Mesendoderm (in vitro differentiated cells): ENCODE data around the gene BNIP3.

ENCODE experiments used
- DNase-seq: peaks from one replicate; pipeline ENCODE4 v3.0.0; 2013
- H2AK5ac ChIP-seq: 2 replicates; pipeline ENCODE4 v1.6.1; 2013; ENCODE audit warnings: low read length, inconsistent platforms
- H2BK120ac ChIP-seq: 2 replicates; pipeline ENCODE4 v1.6.1; 2013; ENCODE audit warnings: low read depth, mild to moderate bottlenecking, low read length, moderate library complexity, mixed read lengths
- H2BK15ac ChIP-seq: replicated peaks from 2 replicates; pipeline ENCODE4 v1.6.1; 2013; ENCODE audit warnings: low read depth, mild to moderate bottlenecking, moderate library complexity
- H2BK5ac ChIP-seq: 2 replicates; pipeline ENCODE4 v1.6.1; 2013; ENCODE audit warnings: low read length, inconsistent platforms
- H3K18ac ChIP-seq: 2 replicates; pipeline ENCODE4 v1.6.1; 2013; ENCODE audit warnings: mild to moderate bottlenecking, low read length, mixed read lengths
- H3K23ac ChIP-seq: one replicate; pipeline ENCODE4 v1.6.1; 2013; ENCODE audit warnings: low read length
- H3K27ac ChIP-seq: 2 replicates; pipeline ENCODE4 v1.5.1; 2013; ENCODE audit warnings: low read depth, mild to moderate bottlenecking, inconsistent platforms, low read length, moderate library complexity
- H3K27me3 ChIP-seq: 2 replicates; pipeline ENCODE4 v1.6.1; 2013; ENCODE audit warnings: low read length, control low read depth, mild to moderate bottlenecking, inconsistent platforms; ENCODE audit not compliant: insufficient read depth, poor library complexity
- H3K36me3 ChIP-seq: 2 replicates; pipeline ENCODE4 v1.6.1; 2013; ENCODE audit warnings: low read length, inconsistent platforms; ENCODE audit not compliant: control insufficient read depth, insufficient read depth
- H3K4ac ChIP-seq: one replicate; pipeline ENCODE4 v1.6.1; 2013; ENCODE audit warnings: low read depth, mild to moderate bottlenecking, low read length, moderate library complexity
- H3K4me1 ChIP-seq: 2 replicates; pipeline ENCODE4 v1.6.1; 2013; ENCODE audit warnings: low read depth, low read length, inconsistent platforms; ENCODE audit not compliant: control insufficient read depth
- H3K4me2 ChIP-seq: 2 replicates; pipeline ENCODE4 v1.6.1; 2013; ENCODE audit warnings: low read length
- H3K4me3 ChIP-seq: 2 replicates; pipeline ENCODE4 v1.5.1; 2013; ENCODE audit warnings: mild to moderate bottlenecking, low read length
- H3K56ac ChIP-seq: one replicate; pipeline ENCODE4 v1.6.1; 2013; ENCODE audit warnings: low read length
- H3K79me1 ChIP-seq: 2 replicates; pipeline ENCODE4 v1.6.1; 2013; ENCODE audit warnings: low read length, inconsistent platforms
- H3K79me2 ChIP-seq: 2 replicates; pipeline ENCODE4 v1.6.1; 2013; ENCODE audit warnings: mild to moderate bottlenecking, low read length; ENCODE audit not compliant: control insufficient read depth, insufficient read depth
- H3K9ac ChIP-seq: 2 replicates; pipeline ENCODE4 v1.6.1; 2013; ENCODE audit warnings: low read length, inconsistent platforms
- H4K5ac ChIP-seq: one replicate; pipeline ENCODE4 v1.6.1; 2013; ENCODE audit warnings: low read length
- H4K8ac ChIP-seq: one replicate; pipeline ENCODE4 v1.6.1; 2013; ENCODE audit warnings: low read depth, mild to moderate bottlenecking, control low read depth, low read length, moderate library complexity
- WGBS: extraction: QIAGEN DNeasy Blood & Tissue Kit; methylation state at CpG from one replicate; pipeline ENCODE4 v1.1.7; 2013; ENCODE audit warnings: low lambda C conversion rate, missing lambda C conversion rate; ENCODE audit not compliant: insufficient coverage; ENCODE audit errors: extremely low coverage; 5-methylcytosine and 5-hydroxymethylcytosine counted together

Gene BNIP3

GRCh38 chr10:132016514-132016913 lies 34.8 kb upstream of the BNIP3 start:
- peak overlapping the region; percentile 54 for H3K27ac ChIP-seq

GRCh38 chr10:132011445-132011844 lies 29.7 kb upstream of the BNIP3 start:
- Histone ChIP-seq H3K4me2 (no peak overlapping the region), H2BK5ac (no peak overlapping the region), H3K27me3 (no peaks in the 10 kb centered on the region)

More at GRCh38 chr10:132016514-132016913, 34.8 kb upstream of the BNIP3 start:
- Histone ChIP-seq H3K18ac (no peak overlapping the region), H3K4ac (no peak overlapping the region), H4K8ac (no peak overlapping the region), H2BK5ac (no peak overlapping the region), H3K36me3 (no peaks in the 10 kb centered on the region), H3K79me1 (no peaks in the 10 kb centered on the region), H2AK5ac (no peak overlapping the region), H3K27me3 (no peaks in the 10 kb centered on the region), H3K4me2 (no peak overlapping the region), H3K4me3 (no peak overlapping the region), H3K9ac (no peak overlapping the region), H4K5ac (no peak overlapping the region), H3K79me2 (no peaks in the 10 kb centered on the region), H3K4me1 (peaks cover 2% of the 10 kb centered on the region), H2BK15ac (no peak overlapping the region), H3K56ac (no peak overlapping the region), H3K23ac (no peak overlapping the region), H2BK120ac (no peak overlapping the region)
- no CpG with 5 or more reads among the region's 6 CpGs for WGBS
- no peak for DNase-seq

GRCh38 chr10:132011024-132011423 lies 29.3 kb upstream of the BNIP3 start:
- no peaks in the 10 kb centered on the region for H3K27me3 ChIP-seq

More at GRCh38 chr10:132011445-132011844, 29.7 kb upstream of the BNIP3 start:
- WGBS: no CpG with 5 or more reads among the region's 1 CpG
- Histone ChIP-seq H2BK120ac (no peak overlapping the region), H3K79me1 (no peaks in the 10 kb centered on the region), H3K56ac (peak overlapping the region; percentile 63), H3K4me1 (peaks cover 2% of the 10 kb centered on the region), H3K9ac (no peak overlapping the region), H3K79me2 (no peaks in the 10 kb centered on the region), H3K4ac (no peak overlapping the region), H3K27ac (no peak overlapping the region), H3K18ac (no peak overlapping the region), H2BK15ac (no peak overlapping the region), H4K5ac (no peak overlapping the region), H3K36me3 (no peaks in the 10 kb centered on the region), H4K8ac (no peak overlapping the region), H3K23ac (no peak overlapping the region), H2AK5ac (no peak overlapping the region), H3K4me3 (no peak overlapping the region)
- no peak for DNase-seq

GRCh38 chr10:132010483-132010882 lies 28.8 kb upstream of the BNIP3 start:
- no peak overlapping the region for H3K56ac ChIP-seq

More at GRCh38 chr10:132011024-132011423, 29.3 kb upstream of the BNIP3 start:
- H3K4me1 ChIP-seq: peaks cover 2% of the 10 kb centered on the region
- no peak overlapping the region for H3K9ac ChIP-seq
- H3K56ac ChIP-seq: no peak overlapping the region
- no peak overlapping the region for H4K8ac ChIP-seq
- no peak overlapping the region for H3K4ac ChIP-seq
- no peak overlapping the region for H3K27ac ChIP-seq
- H2AK5ac ChIP-seq: no peak overlapping the region
- no peak overlapping the region for H2BK15ac ChIP-seq
- peak; percentile 35 for DNase-seq
- H4K5ac ChIP-seq: no peak overlapping the region
- H3K23ac ChIP-seq: no peak overlapping the region
- no peaks in the 10 kb centered on the region for H3K79me2 ChIP-seq
- no peak overlapping the region for H3K4me3 ChIP-seq
- WGBS: no CpG with 5 or more reads among the region's 6 CpGs
- H3K18ac ChIP-seq: no peak overlapping the region
- H3K36me3 ChIP-seq: no peaks in the 10 kb centered on the region
- H3K79me1 ChIP-seq: no peaks in the 10 kb centered on the region
- H3K4me2 ChIP-seq: no peak overlapping the region
- no peak overlapping the region for H2BK5ac ChIP-seq
- H2BK120ac ChIP-seq: no peak overlapping the region

GRCh38 chr10:132009575-132009974 lies 27.9 kb upstream of the BNIP3 start:
- Histone ChIP-seq H3K36me3 (no peaks in the 10 kb centered on the region), H3K56ac (no peak overlapping the region), H2BK15ac (no peak overlapping the region), H3K4ac (no peak overlapping the region), H3K23ac (no peak overlapping the region), H3K4me2 (no peak overlapping the region), H4K8ac (no peak overlapping the region), H3K4me3 (no peak overlapping the region), H2BK5ac (no peak overlapping the region), H3K18ac (peak overlapping the region; percentile 56), H3K9ac (no peak overlapping the region), H3K27me3 (no peaks in the 10 kb centered on the region), H3K79me2 (no peaks in the 10 kb centered on the region), H3K27ac (no peak overlapping the region), H2BK120ac (no peak overlapping the region), H3K4me1 (peaks cover 2% of the 10 kb centered on the region), H4K5ac (no peak overlapping the region), H3K79me1 (no peaks in the 10 kb centered on the region), H2AK5ac (no peak overlapping the region)
- DNase-seq: no peak
- WGBS: no CpG with 5 or more reads among the region's 3 CpGs

More at GRCh38 chr10:132010483-132010882, 28.8 kb upstream of the BNIP3 start:
- H3K4me2 ChIP-seq: no peak overlapping the region
- no peaks in the 10 kb centered on the region for H3K79me2 ChIP-seq
- H3K4ac ChIP-seq: no peak overlapping the region
- no peak overlapping the region for H3K9ac ChIP-seq
- no peak overlapping the region for H3K23ac ChIP-seq
- no peak overlapping the region for H2BK5ac ChIP-seq
- H3K4me1 ChIP-seq: peaks cover 2% of the 10 kb centered on the region
- WGBS: no CpG with 5 or more reads among the region's 2 CpGs
- no peak overlapping the region for H4K8ac ChIP-seq
- no peak overlapping the region for H2AK5ac ChIP-seq
- no peak overlapping the region for H3K18ac ChIP-seq
- no peak overlapping the region for H3K27ac ChIP-seq
- H2BK15ac ChIP-seq: no peak overlapping the region
- H3K4me3 ChIP-seq: no peak overlapping the region
- no peak for DNase-seq
- H3K79me1 ChIP-seq: no peaks in the 10 kb centered on the region
- H3K36me3 ChIP-seq: no peaks in the 10 kb centered on the region
- no peak overlapping the region for H2BK120ac ChIP-seq
- no peak overlapping the region for H4K5ac ChIP-seq
- no peaks in the 10 kb centered on the region for H3K27me3 ChIP-seq

- no peaks in the 10 kb centered on the region for H3K36me3 ChIP-seq
- peak overlapping the region; percentile 5 for H2AK5ac ChIP-seq
- H3K79me1 ChIP-seq: no peaks in the 10 kb centered on the region
- no peaks in the 10 kb centered on the region for H3K27me3 ChIP-seq
- H3K4me2 ChIP-seq: no peak overlapping the region
- H3K18ac ChIP-seq: no peak overlapping the region
- H3K4me1 ChIP-seq: peaks cover 13% of the 10 kb centered on the region
- H3K27ac ChIP-seq: no peak overlapping the region
- H3K4me3 ChIP-seq: no peak overlapping the region
- no peak overlapping the region for H3K23ac ChIP-seq
- no peak overlapping the region for H4K8ac ChIP-seq
- H3K79me2 ChIP-seq: no peaks in the 10 kb centered on the region
- no peak for DNase-seq
- no CpG with 5 or more reads among the region's 10 CpGs for WGBS
- peak overlapping the region; percentile 53 for H2BK5ac ChIP-seq
- peak overlapping the region; percentile 8 for H2BK15ac ChIP-seq
- H3K4ac ChIP-seq: no peak overlapping the region
- peak overlapping the region; percentile 57 for H2BK120ac ChIP-seq
- H3K56ac ChIP-seq: peak overlapping the region; percentile 51
- H4K5ac ChIP-seq: no peak overlapping the region
- no peak overlapping the region for H3K9ac ChIP-seq
Observed at GRCh38 chr10:132007681-132008080, 26.0 kb upstream of the BNIP3 start.
